Neural cell (in vitro differentiated cells): Measurements from ENCODE around the gene OR52R1.

Experiments
- EP300 ChIP-seq: fragments of 450-650 bp; conservative IDR thresholded peaks from 2 replicates; pipeline ENCODE4 v1.6.1; 2014; ENCODE audit warnings: antibody characterized with exemption, mild to moderate bottlenecking, moderate library complexity; ENCODE audit not compliant: poor library complexity, severe bottlenecking
- EZH2 ChIP-seq: fragments of 200-600, 300-800 bp; shearing (Covaris generic), sonication (generic); IDR thresholded peaks from 2 replicates; pipeline ENCODE4 v1.6.1; 2014; ENCODE audit warnings: antibody characterized with exemption, low read length, borderline replicate concordance, mild to moderate bottlenecking; ENCODE audit not compliant: insufficient read depth, poor library complexity, severe bottlenecking
- MXI1 ChIP-seq: fragments of 450-650 bp; conservative IDR thresholded peaks from 2 replicates; pipeline ENCODE4 v1.6.1; 2014; ENCODE audit warnings: antibody characterized with exemption, mild to moderate bottlenecking; ENCODE audit not compliant: poor library complexity, severe bottlenecking
- POLR2AphosphoS5 ChIP-seq: IDR thresholded peaks from 2 replicates; pipeline ENCODE4 v1.6.1; 2012
- RAD21 ChIP-seq: fragments of 450-650 bp; conservative IDR thresholded peaks from 2 replicates; pipeline ENCODE4 v1.6.1; 2014; ENCODE audit warnings: antibody characterized with exemption, mild to moderate bottlenecking, moderate library complexity
- TAF1 ChIP-seq: IDR thresholded peaks from 2 replicates; pipeline ENCODE4 v1.6.1; 2012; ENCODE audit warnings: low read depth
- TF ChIP-seq, protein P1 (sequence below): fragments of 450-650 bp; IDR thresholded peaks from 2 replicates; pipeline ENCODE4 v1.5.1; 2014; ENCODE audit warnings: antibody characterized with exemption, mild to moderate bottlenecking, moderate library complexity; ENCODE audit not compliant: poor library complexity, severe bottlenecking

GRCh38 chr11:4830346-4830745 lies 26.2 kb upstream of the OR52R1 start:
- TF ChIP-seq, protein P1, sequence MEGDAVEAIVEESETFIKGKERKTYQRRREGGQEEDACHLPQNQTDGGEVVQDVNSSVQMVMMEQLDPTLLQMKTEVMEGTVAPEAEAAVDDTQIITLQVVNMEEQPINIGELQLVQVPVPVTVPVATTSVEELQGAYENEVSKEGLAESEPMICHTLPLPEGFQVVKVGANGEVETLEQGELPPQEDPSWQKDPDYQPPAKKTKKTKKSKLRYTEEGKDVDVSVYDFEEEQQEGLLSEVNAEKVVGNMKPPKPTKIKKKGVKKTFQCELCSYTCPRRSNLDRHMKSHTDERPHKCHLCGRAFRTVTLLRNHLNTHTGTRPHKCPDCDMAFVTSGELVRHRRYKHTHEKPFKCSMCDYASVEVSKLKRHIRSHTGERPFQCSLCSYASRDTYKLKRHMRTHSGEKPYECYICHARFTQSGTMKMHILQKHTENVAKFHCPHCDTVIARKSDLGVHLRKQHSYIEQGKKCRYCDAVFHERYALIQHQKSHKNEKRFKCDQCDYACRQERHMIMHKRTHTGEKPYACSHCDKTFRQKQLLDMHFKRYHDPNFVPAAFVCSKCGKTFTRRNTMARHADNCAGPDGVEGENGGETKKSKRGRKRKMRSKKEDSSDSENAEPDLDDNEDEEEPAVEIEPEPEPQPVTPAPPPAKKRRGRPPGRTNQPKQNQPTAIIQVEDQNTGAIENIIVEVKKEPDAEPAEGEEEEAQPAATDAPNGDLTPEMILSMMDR, result no peak
- TF ChIP-seq EZH2 (no peak), EP300 (no peak), POLR2AphosphoS5 (no peak), RAD21 (no peak), MXI1 (no peak), TAF1 (no peak)
